ENCODE results near the gene GSC. TPM values are rescaled to one million over a fixed set of nuclear protein-coding genes. Genes with fewer than 3 reads are reported as not detected.
"Not testable (repeated sequence)": the region's sequence is repeated elsewhere in the genome, so short reads cannot be mapped to it uniquely, and the experiment has no call there.

The GSC gene
- total RNA-seq, 2 experiments from 2014 or later: not detected

GRCh38 chr14:94751956-94752355, 18.0 kb downstream of the GSC start:
- intact Hi-C loops (cut with micrococcal nuclease): no loop called here
- no peak for DNase-seq
- Mint-ChIP-seq H3K36me3 (ENCODE audit: low read depth) (no peaks in the 10 kb centered on the region), H3K27ac (no peak overlapping the region), H3K4me3 (no peak overlapping the region), H3K9me3 (no peaks in the 10 kb centered on the region), H3K4me1 (ENCODE audit: low read depth) (no peaks in the 10 kb centered on the region), H3K27me3 (ENCODE audit: low read depth) (peaks cover 7% of the 10 kb centered on the region)
- CTCF ChIA-PET: interaction anchor here (0.6 kb wide), 1 partner anchor 406 kb away, joined by 3 read pairs; no protein-coding TSS in a partner anchor

- Mint-ChIP-seq H3K4me1 (ENCODE audit: low read depth) (no peaks in the 10 kb centered on the region), H3K9me3 (no peaks in the 10 kb centered on the region), H3K27me3 (ENCODE audit: low read depth) (peaks cover 7% of the 10 kb centered on the region), H3K27ac (no peak overlapping the region), H3K4me3 (no peak overlapping the region), H3K36me3 (ENCODE audit: low read depth) (no peaks in the 10 kb centered on the region)
- CTCF ChIA-PET: interaction anchor here (1.0 kb wide), 1 partner anchor 61 kb away, joined by 3 read pairs; no protein-coding TSS in a partner anchor
- intact Hi-C loops (cut with micrococcal nuclease): no loop called here
- no peak for DNase-seq
These were observed 18.6 kb downstream of the GSC start for GRCh38 chr14:94751321-94751720.

- no peak overlapping the region for H3K27ac Mint-ChIP-seq
- peaks cover 7% of the 10 kb centered on the region for H3K27me3 Mint-ChIP-seq (ENCODE audit: low read depth)
- H3K4me3 Mint-ChIP-seq: no peak overlapping the region
- CTCF ChIA-PET: interaction anchor here (0.8 kb wide), 1 partner anchor 60 kb away, joined by 3 read pairs; no protein-coding TSS in a partner anchor
- no peaks in the 10 kb centered on the region for H3K9me3 Mint-ChIP-seq
- H3K36me3 Mint-ChIP-seq (ENCODE audit: low read depth): no peaks in the 10 kb centered on the region
- intact Hi-C loops (cut with micrococcal nuclease): no loop called here
- H3K4me1 Mint-ChIP-seq (ENCODE audit: low read depth): no peaks in the 10 kb centered on the region
- DNase-seq: no peak
These were observed 19.5 kb downstream of the GSC start for GRCh38 chr14:94750371-94750770.

GRCh38 chr14:94748667-94749347, 21.1 kb downstream of the GSC start:
- no peaks in the 10 kb centered on the region for H3K36me3 Mint-ChIP-seq (ENCODE audit: low read depth)
- no peaks in the 10 kb centered on the region for H3K4me1 Mint-ChIP-seq (ENCODE audit: low read depth)
- DNase-seq: peak; percentile 55
- H3K4me3 Mint-ChIP-seq: no peak overlapping the region
- CTCF ChIA-PET: interaction anchor here (0.6 to 1.2 kb wide), 4 partner anchors 12 to 589 kb away, joined by 3 read pairs; no protein-coding TSS in a partner anchor
- H3K9me3 Mint-ChIP-seq: no peaks in the 10 kb centered on the region
- intact Hi-C loops (cut with micrococcal nuclease): no loop called here
- no peak overlapping the region for H3K27ac Mint-ChIP-seq
- H3K27me3 Mint-ChIP-seq (ENCODE audit: low read depth): peaks cover 7% of the 10 kb centered on the region

- no peak overlapping the region for H3K4me3 Mint-ChIP-seq
- no peaks in the 10 kb centered on the region for H3K36me3 Mint-ChIP-seq (ENCODE audit: low read depth)
- H3K27ac Mint-ChIP-seq: no peak overlapping the region
- H3K27me3 Mint-ChIP-seq (ENCODE audit: low read depth): peaks cover 12% of the 10 kb centered on the region
- CTCF ChIA-PET: interaction anchor here (1.2 kb wide), 1 partner anchor 57 kb away, joined by 3 read pairs; no protein-coding TSS in a partner anchor
- intact Hi-C loops (cut with micrococcal nuclease): no loop called here
- H3K9me3 Mint-ChIP-seq: no peaks in the 10 kb centered on the region
- no peaks in the 10 kb centered on the region for H3K4me1 Mint-ChIP-seq (ENCODE audit: low read depth)
- no peak for DNase-seq
These were observed 22.2 kb downstream of the GSC start for GRCh38 chr14:94747739-94748138.

GRCh38 chr14:94747153-94747552, 22.8 kb downstream of the GSC start:
- CTCF ChIA-PET: interaction anchor here (1.2 kb wide), 1 partner anchor 57 kb away, joined by 3 read pairs; no protein-coding TSS in a partner anchor

GRCh38 chr14:94746131-94746530, 23.8 kb downstream of the GSC start:
- DNase-seq: no peak
- H3K9me3 Mint-ChIP-seq: no peaks in the 10 kb centered on the region
- intact Hi-C loops (cut with micrococcal nuclease): no loop called here
- no peak overlapping the region for H3K27ac Mint-ChIP-seq
- CTCF ChIA-PET: no interaction called here
- H3K27me3 Mint-ChIP-seq (ENCODE audit: low read depth): peaks cover 11% of the 10 kb centered on the region
- H3K4me3 Mint-ChIP-seq: no peak overlapping the region
- H3K36me3 Mint-ChIP-seq (ENCODE audit: low read depth): no peaks in the 10 kb centered on the region
- H3K4me1 Mint-ChIP-seq (ENCODE audit: low read depth): no peaks in the 10 kb centered on the region

More at GRCh38 chr14:94747153-94747552, 22.8 kb downstream of the GSC start:
- intact Hi-C loops (cut with micrococcal nuclease); H3K4me3 Mint-ChIP-seq; H3K27ac Mint-ChIP-seq; DNase-seq; H3K9me3 Mint-ChIP-seq; H3K4me1 Mint-ChIP-seq (ENCODE audit: low read depth); H3K36me3 Mint-ChIP-seq (ENCODE audit: low read depth): not testable (repeated sequence)
- peaks cover 11% of the 10 kb centered on the region for H3K27me3 Mint-ChIP-seq (ENCODE audit: low read depth)

- Mint-ChIP-seq H3K27ac (no peak overlapping the region), H3K4me1 (ENCODE audit: low read depth) (no peaks in the 10 kb centered on the region), H3K9me3 (no peaks in the 10 kb centered on the region), H3K4me3 (no peak overlapping the region), H3K36me3 (ENCODE audit: low read depth) (no peaks in the 10 kb centered on the region), H3K27me3 (ENCODE audit: low read depth) (peaks cover 12% of the 10 kb centered on the region)
- intact Hi-C loops (cut with micrococcal nuclease): no loop called here
- CTCF ChIA-PET: no interaction called here
- DNase-seq: no peak
These were observed 31.2 kb downstream of the GSC start for GRCh38 chr14:94738751-94739150.

GRCh38 chr14:94738097-94738496, 31.8 kb downstream of the GSC start:
- no peaks in the 10 kb centered on the region for H3K36me3 Mint-ChIP-seq (ENCODE audit: low read depth)
- H3K27me3 Mint-ChIP-seq (ENCODE audit: low read depth): peaks cover 9% of the 10 kb centered on the region
- no peaks in the 10 kb centered on the region for H3K9me3 Mint-ChIP-seq

GRCh38 chr14:94728950-94729349, 41.0 kb downstream of the GSC start:
- intact Hi-C loops (cut with micrococcal nuclease): no loop called here
- Mint-ChIP-seq H3K4me3 (no peak overlapping the region), H3K9me3 (no peaks in the 10 kb centered on the region), H3K36me3 (ENCODE audit: low read depth) (no peaks in the 10 kb centered on the region), H3K4me1 (ENCODE audit: low read depth) (no peaks in the 10 kb centered on the region), H3K27ac (no peak overlapping the region), H3K27me3 (ENCODE audit: low read depth) (peaks cover 9% of the 10 kb centered on the region)
- CTCF ChIA-PET: no interaction called here
- no peak for DNase-seq

More at GRCh38 chr14:94738097-94738496, 31.8 kb downstream of the GSC start:
- no peak for DNase-seq
- Mint-ChIP-seq H3K4me1 (ENCODE audit: low read depth) (no peaks in the 10 kb centered on the region), H3K4me3 (no peak overlapping the region), H3K27ac (no peak overlapping the region)
- CTCF ChIA-PET: no interaction called here
- intact Hi-C loops (cut with micrococcal nuclease): no loop called here

- CTCF ChIA-PET; H3K27ac Mint-ChIP-seq; DNase-seq; H3K9me3 Mint-ChIP-seq; H3K27me3 Mint-ChIP-seq (ENCODE audit: low read depth); H3K36me3 Mint-ChIP-seq (ENCODE audit: low read depth); H3K4me1 Mint-ChIP-seq (ENCODE audit: low read depth); H3K4me3 Mint-ChIP-seq; intact Hi-C loops (cut with micrococcal nuclease): not testable (repeated sequence)
These were observed 41.5 kb downstream of the GSC start for GRCh38 chr14:94728440-94728839.

- DNase-seq; H3K27me3 Mint-ChIP-seq (ENCODE audit: low read depth); H3K4me1 Mint-ChIP-seq (ENCODE audit: low read depth); CTCF ChIA-PET; H3K27ac Mint-ChIP-seq; H3K9me3 Mint-ChIP-seq; H3K4me3 Mint-ChIP-seq; H3K36me3 Mint-ChIP-seq (ENCODE audit: low read depth); intact Hi-C loops (cut with micrococcal nuclease): not testable (repeated sequence)
These were observed 43.3 kb downstream of the GSC start for GRCh38 chr14:94726649-94727048.

- Mint-ChIP-seq H3K9me3 (no peaks in the 10 kb centered on the region), H3K27ac (no peak overlapping the region), H3K27me3 (ENCODE audit: low read depth) (peaks cover 6% of the 10 kb centered on the region), H3K4me3 (no peak overlapping the region), H3K36me3 (ENCODE audit: low read depth) (no peaks in the 10 kb centered on the region), H3K4me1 (ENCODE audit: low read depth) (no peaks in the 10 kb centered on the region)
- DNase-seq: no peak
- intact Hi-C loops (cut with micrococcal nuclease): no loop called here
- CTCF ChIA-PET: interaction anchor here (0.5 kb wide), 1 partner anchor 38 kb away, joined by 4 read pairs; no protein-coding TSS in a partner anchor
These were observed 44.9 kb downstream of the GSC start for GRCh38 chr14:94724993-94725392.

Data from activated naive CD4-positive, alpha-beta T cell treated with anti-CD3 and anti-CD28 coated beads for 36 hours (primary cell).